GM23338 (cell line): ENCODE measurements around the gene ASB11. TPM values are rescaled to one million over a fixed set of nuclear protein-coding genes. Genes with fewer than 3 reads are reported as not detected.

Experiments used
- ATAC-seq: fragments of 200-7000 bp; cut with Tn5 transposase; 3 replicates; pipeline ENCODE4 v1.9.1; 2020
- DNase-seq: peaks from one replicate; pipeline ENCODE4 v3.0.0-alpha.2; 2015; ENCODE audit warnings: low spot score
- H2AFZ ChIP-seq: fragments of 200-600 bp; sonication (generic); 2 replicates; pipeline ENCODE4 v1.8.0; 2016; ENCODE audit warnings: antibody characterized with exemption, mild to moderate bottlenecking, moderate library complexity
- H3F3A ChIP-seq: fragments of 200-600 bp; sonication (generic); replicated peaks from 2 replicates; pipeline ENCODE4 v1.8.0; 2017; ENCODE audit warnings: antibody characterized with exemption, mixed run types, low read depth
- H3K27ac ChIP-seq: fragments of 200-600 bp; sonication (generic); 2 replicates; pipeline ENCODE4 v1.6.1; 2016; ENCODE audit warnings: low read depth
- H3K27me3 ChIP-seq: fragments of 200-600 bp; sonication (generic); 2 replicates; pipeline ENCODE4 v1.8.0; 2016; ENCODE audit warnings: mild to moderate bottlenecking, mixed run types, moderate library complexity; ENCODE audit not compliant: insufficient read depth
- H3K36me3 ChIP-seq: fragments of 200-600 bp; sonication (generic); 2 replicates; pipeline ENCODE4 v1.8.0; 2016; ENCODE audit warnings: mild to moderate bottlenecking; ENCODE audit not compliant: insufficient read depth
- H3K4me1 ChIP-seq: fragments of 200-600 bp; sonication (generic); 2 replicates; pipeline ENCODE4 v1.8.0; 2016; ENCODE audit warnings: mild to moderate bottlenecking, moderate library complexity; ENCODE audit not compliant: insufficient read depth
- H3K4me2 ChIP-seq: fragments of 200-600 bp; sonication (generic); 2 replicates; pipeline ENCODE4 v1.7.1; 2017; ENCODE audit warnings: mixed run types
- H3K4me3 ChIP-seq: fragments of 200-600 bp; sonication (generic); 2 replicates; pipeline ENCODE4 v1.6.1; 2016; ENCODE audit warnings: mixed run types
- H3K79me2 ChIP-seq: fragments of 200-600 bp; sonication (generic); replicated peaks from 2 replicates; pipeline ENCODE4 v1.8.0; 2017; ENCODE audit warnings: mild to moderate bottlenecking; ENCODE audit not compliant: insufficient read depth
- H3K9me2 ChIP-seq: fragments of 200-600 bp; sonication (generic); 2 replicates; pipeline ENCODE4 v1.8.0; 2017; ENCODE audit not compliant: insufficient read depth
- H4K20me1 ChIP-seq: fragments of 200-600 bp; sonication (generic); replicated peaks from 2 replicates; pipeline ENCODE4 v1.8.0; 2017; ENCODE audit warnings: mild to moderate bottlenecking; ENCODE audit not compliant: insufficient read depth
- H3K27ac Mint-ChIP-seq: 2 replicates; pipeline ENCODE4 v1.8.0; 2020; ENCODE audit warnings: inconsistent platforms, mild to moderate bottlenecking, moderate library complexity, mixed read lengths
- H3K27me3 Mint-ChIP-seq: 3 replicates; pipeline ENCODE4 v1.8.0; 2022; ENCODE audit warnings: low read depth, mild to moderate bottlenecking, moderate library complexity, mixed read lengths, inconsistent platforms; ENCODE audit not compliant: insufficient read depth, poor library complexity
- H3K36me3 Mint-ChIP-seq: 3 replicates; pipeline ENCODE4 v1.8.0; 2021; ENCODE audit warnings: low read depth, mild to moderate bottlenecking, inconsistent platforms, moderate library complexity, mixed read lengths
- H3K4me1 Mint-ChIP-seq: 3 replicates; pipeline ENCODE4 v1.8.0; 2020; ENCODE audit warnings: mild to moderate bottlenecking, inconsistent platforms, mixed read lengths
- H3K4me3 Mint-ChIP-seq: 3 replicates; pipeline ENCODE4 v1.8.0; 2021; ENCODE audit warnings: moderate library complexity, mild to moderate bottlenecking, inconsistent platforms, mixed read lengths
- H3K9me3 Mint-ChIP-seq: 3 replicates; pipeline ENCODE4 v1.8.0; 2020; ENCODE audit warnings: moderate library complexity, mild to moderate bottlenecking, inconsistent platforms, mixed read lengths
- CREB1 ChIP-seq: fragments of 250-450 bp; sonication (Bioruptor Pico); IDR thresholded peaks from 2 replicates; pipeline ENCODE4 v1.5.0; 2020; ENCODE audit warnings: low read depth, mild to moderate bottlenecking, moderate library complexity
- EZH2phosphoT487 ChIP-seq: fragments of 200-600 bp; sonication (generic); IDR thresholded peaks from one replicate; pipeline ENCODE4 v1.8.1; 2018; ENCODE audit warnings: antibody characterized with exemption; ENCODE audit not compliant: unreplicated experiment
- JUNB ChIP-seq: IDR thresholded peaks from one replicate; pipeline ENCODE4 v1.6.1; 2016; ENCODE audit warnings: antibody characterized with exemption; ENCODE audit not compliant: unreplicated experiment
- NANOG ChIP-seq: IDR thresholded peaks from 2 replicates; pipeline ENCODE4 v1.6.1; 2016; ENCODE audit warnings: antibody characterized with exemption, borderline replicate concordance
- POLR2AphosphoS5 ChIP-seq: IDR thresholded peaks from 2 replicates; pipeline ENCODE4 v1.6.1; 2016; ENCODE audit warnings: antibody characterized with exemption, low read depth
- STAT1 ChIP-seq: IDR thresholded peaks from one replicate; pipeline ENCODE4 v1.6.1; 2016; ENCODE audit warnings: antibody characterized with exemption; ENCODE audit not compliant: unreplicated experiment
- ZNF114 ChIP-seq: fragments of 250-450 bp; sonication (Bioruptor Pico); IDR thresholded peaks from 2 replicates; pipeline ENCODE4 v1.5.0; 2020; ENCODE audit warnings: mild to moderate bottlenecking, moderate library complexity
- polyA plus RNA-seq: library from polyadenylated mRNA; unstranded; fragments of >200 nt; fragmentation: Nextera tagmentation; extraction: Ambion mirVana; gene quantifications from 2 replicates; pipeline ENCODE4 v1.2.1, GENCODE V29; 2016
- total RNA-seq: library from RNA; depleted of rRNA; stranded (reverse); fragments of >200 nt; shearing (Covaris generic); gene quantifications from 2 replicates; pipeline ENCODE4 v1.2.3, GENCODE V29; 2014
- TF ChIP-seq, protein P1 (sequence below), 2 experiments: fragments of 200-600 bp in 1 of 2; sonication (generic) in 1 of 2; conservative IDR thresholded peaks; 2 replicates each; pipeline versions ENCODE4 v1.5.1 to v1.6.1; 2016 to 2017; ENCODE audit warnings: antibody characterized with exemption in 2 of 2, low read depth in 2 of 2, mild to moderate bottlenecking in 2 of 2, moderate library complexity in 1 of 2
- TF ChIP-seq, protein P2 (sequence below): IDR thresholded peaks from 2 replicates; pipeline ENCODE4 v1.6.1; 2016; ENCODE audit warnings: antibody characterized with exemption
- TF ChIP-seq, protein P3 (sequence below): IDR thresholded peaks from one replicate; pipeline ENCODE4 v1.6.1; 2018; ENCODE audit warnings: antibody characterized with exemption; ENCODE audit not compliant: unreplicated experiment
- TF ChIP-seq, protein P4 (sequence below): fragments of 250-450 bp; sonication (Bioruptor Pico); IDR thresholded peaks from 2 replicates; pipeline ENCODE4 v1.5.0; 2020; ENCODE audit warnings: mild to moderate bottlenecking, moderate library complexity

ASB11 gene
- total and polyA plus RNA-seq, 2 experiments from 2014 or later: not detected

DNA sequence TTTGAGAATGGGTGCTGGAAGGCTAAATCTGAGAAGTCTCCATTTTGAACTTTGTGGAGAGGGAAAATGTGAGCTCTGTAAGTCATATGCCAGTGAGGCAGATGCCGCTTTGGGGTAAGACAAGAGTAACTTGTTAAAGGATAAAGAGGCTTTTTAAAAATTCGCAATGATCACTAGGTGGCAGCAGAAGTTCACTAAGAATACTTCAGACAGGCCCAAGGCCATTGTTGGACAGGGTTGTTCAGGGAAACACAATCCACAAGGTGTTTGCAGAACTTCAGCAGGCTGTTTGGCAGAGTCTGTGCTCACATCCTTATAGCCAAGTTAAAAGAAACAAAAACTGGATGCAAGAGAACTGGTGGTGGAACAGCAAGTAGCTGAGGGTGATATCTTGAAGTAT is 33.6 kb upstream of the ASB11 start (continued):
- TF ChIP-seq ZNF114 (CRISPR knock-in tag): no peak

DNA sequence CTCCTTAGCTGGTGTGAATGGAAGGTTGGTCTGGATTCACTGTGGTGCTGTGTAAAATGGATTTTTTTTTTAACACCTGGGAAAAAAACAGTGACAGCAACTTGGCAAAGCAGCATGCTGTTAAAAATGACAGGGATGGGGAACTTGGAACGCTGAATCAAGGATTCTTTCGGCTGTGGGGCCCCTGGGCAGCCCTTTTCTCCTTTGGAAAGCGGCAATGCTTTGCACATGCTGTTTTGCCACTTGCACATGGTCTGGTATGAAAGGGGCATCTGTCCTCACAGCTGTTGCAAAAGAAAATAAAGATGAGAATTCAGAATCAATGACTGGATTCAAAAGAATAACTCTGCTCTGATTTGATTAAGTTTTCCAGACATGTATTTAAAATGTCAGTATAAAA is 30.5 kb upstream of the ASB11 start:
- Histone ChIP-seq H3K27ac (no peak overlapping the region), H3K27me3 (no peaks in the 10 kb centered on the region), H2AFZ (no peak overlapping the region), H3K9me2 (no peaks in the 10 kb centered on the region), H4K20me1 (no peaks in the 10 kb centered on the region), H3K36me3 (no peaks in the 10 kb centered on the region), H3K4me1 (no peaks in the 10 kb centered on the region), H3K79me2 (no peaks in the 10 kb centered on the region), H3K4me3 (no peak overlapping the region), H3K4me2 (no peak overlapping the region), H3F3A (no peaks in the 10 kb centered on the region)
- no peaks in the 10 kb centered on the region for H3K27me3 Mint-ChIP-seq
- H3K27ac Mint-ChIP-seq: no peak overlapping the region
- DNase-seq: no peak
- no peaks in the 10 kb centered on the region for H3K9me3 Mint-ChIP-seq
- no peaks in the 10 kb centered on the region for H3K36me3 Mint-ChIP-seq
- no peak overlapping the region for H3K4me3 Mint-ChIP-seq
- no peak for ATAC-seq
- TF ChIP-seq STAT1: no peak
- TF ChIP-seq ZNF114 (CRISPR knock-in tag): no peak
- no peak for TF ChIP-seq POLR2AphosphoS5
- TF ChIP-seq NANOG: no peak
- TF ChIP-seq, protein P1, sequence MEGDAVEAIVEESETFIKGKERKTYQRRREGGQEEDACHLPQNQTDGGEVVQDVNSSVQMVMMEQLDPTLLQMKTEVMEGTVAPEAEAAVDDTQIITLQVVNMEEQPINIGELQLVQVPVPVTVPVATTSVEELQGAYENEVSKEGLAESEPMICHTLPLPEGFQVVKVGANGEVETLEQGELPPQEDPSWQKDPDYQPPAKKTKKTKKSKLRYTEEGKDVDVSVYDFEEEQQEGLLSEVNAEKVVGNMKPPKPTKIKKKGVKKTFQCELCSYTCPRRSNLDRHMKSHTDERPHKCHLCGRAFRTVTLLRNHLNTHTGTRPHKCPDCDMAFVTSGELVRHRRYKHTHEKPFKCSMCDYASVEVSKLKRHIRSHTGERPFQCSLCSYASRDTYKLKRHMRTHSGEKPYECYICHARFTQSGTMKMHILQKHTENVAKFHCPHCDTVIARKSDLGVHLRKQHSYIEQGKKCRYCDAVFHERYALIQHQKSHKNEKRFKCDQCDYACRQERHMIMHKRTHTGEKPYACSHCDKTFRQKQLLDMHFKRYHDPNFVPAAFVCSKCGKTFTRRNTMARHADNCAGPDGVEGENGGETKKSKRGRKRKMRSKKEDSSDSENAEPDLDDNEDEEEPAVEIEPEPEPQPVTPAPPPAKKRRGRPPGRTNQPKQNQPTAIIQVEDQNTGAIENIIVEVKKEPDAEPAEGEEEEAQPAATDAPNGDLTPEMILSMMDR (conservative IDR thresholded peaks at IDR 0.05; ENCODE audit: low read depth in 2 of 2): no peak
- TF ChIP-seq JUNB: no peak
- TF ChIP-seq, protein P2, sequence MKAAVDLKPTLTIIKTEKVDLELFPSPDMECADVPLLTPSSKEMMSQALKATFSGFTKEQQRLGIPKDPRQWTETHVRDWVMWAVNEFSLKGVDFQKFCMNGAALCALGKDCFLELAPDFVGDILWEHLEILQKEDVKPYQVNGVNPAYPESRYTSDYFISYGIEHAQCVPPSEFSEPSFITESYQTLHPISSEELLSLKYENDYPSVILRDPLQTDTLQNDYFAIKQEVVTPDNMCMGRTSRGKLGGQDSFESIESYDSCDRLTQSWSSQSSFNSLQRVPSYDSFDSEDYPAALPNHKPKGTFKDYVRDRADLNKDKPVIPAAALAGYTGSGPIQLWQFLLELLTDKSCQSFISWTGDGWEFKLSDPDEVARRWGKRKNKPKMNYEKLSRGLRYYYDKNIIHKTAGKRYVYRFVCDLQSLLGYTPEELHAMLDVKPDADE: no peak
- no peak for TF ChIP-seq EZH2phosphoT487
- TF ChIP-seq, protein P3, sequence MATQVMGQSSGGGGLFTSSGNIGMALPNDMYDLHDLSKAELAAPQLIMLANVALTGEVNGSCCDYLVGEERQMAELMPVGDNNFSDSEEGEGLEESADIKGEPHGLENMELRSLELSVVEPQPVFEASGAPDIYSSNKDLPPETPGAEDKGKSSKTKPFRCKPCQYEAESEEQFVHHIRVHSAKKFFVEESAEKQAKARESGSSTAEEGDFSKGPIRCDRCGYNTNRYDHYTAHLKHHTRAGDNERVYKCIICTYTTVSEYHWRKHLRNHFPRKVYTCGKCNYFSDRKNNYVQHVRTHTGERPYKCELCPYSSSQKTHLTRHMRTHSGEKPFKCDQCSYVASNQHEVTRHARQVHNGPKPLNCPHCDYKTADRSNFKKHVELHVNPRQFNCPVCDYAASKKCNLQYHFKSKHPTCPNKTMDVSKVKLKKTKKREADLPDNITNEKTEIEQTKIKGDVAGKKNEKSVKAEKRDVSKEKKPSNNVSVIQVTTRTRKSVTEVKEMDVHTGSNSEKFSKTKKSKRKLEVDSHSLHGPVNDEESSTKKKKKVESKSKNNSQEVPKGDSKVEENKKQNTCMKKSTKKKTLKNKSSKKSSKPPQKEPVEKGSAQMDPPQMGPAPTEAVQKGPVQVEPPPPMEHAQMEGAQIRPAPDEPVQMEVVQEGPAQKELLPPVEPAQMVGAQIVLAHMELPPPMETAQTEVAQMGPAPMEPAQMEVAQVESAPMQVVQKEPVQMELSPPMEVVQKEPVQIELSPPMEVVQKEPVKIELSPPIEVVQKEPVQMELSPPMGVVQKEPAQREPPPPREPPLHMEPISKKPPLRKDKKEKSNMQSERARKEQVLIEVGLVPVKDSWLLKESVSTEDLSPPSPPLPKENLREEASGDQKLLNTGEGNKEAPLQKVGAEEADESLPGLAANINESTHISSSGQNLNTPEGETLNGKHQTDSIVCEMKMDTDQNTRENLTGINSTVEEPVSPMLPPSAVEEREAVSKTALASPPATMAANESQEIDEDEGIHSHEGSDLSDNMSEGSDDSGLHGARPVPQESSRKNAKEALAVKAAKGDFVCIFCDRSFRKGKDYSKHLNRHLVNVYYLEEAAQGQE: no peak
- TF ChIP-seq, protein P4, sequence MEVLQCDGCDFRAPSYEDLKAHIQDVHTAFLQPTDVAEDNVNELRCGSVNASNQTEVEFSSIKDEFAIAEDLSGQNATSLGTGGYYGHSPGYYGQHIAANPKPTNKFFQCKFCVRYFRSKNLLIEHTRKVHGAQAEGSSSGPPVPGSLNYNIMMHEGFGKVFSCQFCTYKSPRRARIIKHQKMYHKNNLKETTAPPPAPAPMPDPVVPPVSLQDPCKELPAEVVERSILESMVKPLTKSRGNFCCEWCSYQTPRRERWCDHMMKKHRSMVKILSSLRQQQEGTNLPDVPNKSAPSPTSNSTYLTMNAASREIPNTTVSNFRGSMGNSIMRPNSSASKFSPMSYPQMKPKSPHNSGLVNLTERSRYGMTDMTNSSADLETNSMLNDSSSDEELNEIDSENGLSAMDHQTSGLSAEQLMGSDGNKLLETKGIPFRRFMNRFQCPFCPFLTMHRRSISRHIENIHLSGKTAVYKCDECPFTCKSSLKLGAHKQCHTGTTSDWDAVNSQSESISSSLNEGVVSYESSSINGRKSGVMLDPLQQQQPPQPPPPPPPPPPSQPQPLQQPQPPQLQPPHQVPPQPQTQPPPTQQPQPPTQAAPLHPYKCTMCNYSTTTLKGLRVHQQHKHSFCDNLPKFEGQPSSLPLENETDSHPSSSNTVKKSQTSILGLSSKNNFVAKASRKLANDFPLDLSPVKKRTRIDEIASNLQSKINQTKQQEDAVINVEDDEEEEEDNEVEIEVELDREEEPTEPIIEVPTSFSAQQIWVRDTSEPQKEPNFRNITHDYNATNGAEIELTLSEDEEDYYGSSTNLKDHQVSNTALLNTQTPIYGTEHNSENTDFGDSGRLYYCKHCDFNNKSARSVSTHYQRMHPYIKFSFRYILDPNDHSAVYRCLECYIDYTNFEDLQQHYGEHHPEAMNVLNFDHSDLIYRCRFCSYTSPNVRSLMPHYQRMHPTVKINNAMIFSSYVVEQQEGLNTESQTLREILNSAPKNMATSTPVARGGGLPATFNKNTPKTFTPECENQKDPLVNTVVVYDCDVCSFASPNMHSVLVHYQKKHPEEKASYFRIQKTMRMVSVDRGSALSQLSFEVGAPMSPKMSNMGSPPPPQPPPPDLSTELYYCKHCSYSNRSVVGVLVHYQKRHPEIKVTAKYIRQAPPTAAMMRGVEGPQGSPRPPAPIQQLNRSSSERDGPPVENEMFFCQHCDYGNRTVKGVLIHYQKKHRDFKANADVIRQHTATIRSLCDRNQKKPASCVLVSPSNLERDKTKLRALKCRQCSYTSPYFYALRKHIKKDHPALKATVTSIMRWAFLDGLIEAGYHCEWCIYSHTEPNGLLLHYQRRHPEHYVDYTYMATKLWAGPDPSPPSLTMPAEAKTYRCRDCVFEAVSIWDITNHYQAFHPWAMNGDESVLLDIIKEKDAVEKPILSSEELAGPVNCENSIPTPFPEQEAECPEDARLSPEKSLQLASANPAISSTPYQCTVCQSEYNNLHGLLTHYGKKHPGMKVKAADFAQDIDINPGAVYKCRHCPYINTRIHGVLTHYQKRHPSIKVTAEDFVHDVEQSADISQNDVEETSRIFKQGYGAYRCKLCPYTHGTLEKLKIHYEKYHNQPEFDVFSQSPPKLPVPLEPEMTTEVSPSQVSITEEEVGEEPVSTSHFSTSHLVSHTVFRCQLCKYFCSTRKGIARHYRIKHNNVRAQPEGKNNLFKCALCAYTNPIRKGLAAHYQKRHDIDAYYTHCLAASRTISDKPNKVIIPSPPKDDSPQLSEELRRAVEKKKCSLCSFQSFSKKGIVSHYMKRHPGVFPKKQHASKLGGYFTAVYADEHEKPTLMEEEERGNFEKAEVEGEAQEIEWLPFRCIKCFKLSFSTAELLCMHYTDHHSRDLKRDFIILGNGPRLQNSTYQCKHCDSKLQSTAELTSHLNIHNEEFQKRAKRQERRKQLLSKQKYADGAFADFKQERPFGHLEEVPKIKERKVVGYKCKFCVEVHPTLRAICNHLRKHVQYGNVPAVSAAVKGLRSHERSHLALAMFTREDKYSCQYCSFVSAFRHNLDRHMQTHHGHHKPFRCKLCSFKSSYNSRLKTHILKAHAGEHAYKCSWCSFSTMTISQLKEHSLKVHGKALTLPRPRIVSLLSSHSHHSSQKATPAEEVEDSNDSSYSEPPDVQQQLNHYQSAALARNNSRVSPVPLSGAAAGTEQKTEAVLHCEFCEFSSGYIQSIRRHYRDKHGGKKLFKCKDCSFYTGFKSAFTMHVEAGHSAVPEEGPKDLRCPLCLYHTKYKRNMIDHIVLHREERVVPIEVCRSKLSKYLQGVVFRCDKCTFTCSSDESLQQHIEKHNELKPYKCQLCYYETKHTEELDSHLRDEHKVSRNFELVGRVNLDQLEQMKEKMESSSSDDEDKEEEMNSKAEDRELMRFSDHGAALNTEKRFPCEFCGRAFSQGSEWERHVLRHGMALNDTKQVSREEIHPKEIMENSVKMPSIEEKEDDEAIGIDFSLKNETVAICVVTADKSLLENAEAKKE (CRISPR knock-in tag): no peak
- no peak for TF ChIP-seq CREB1 (CRISPR knock-in tag)
- H3K4me1 Mint-ChIP-seq: peaks cover 10% of the 10 kb centered on the region; the same call in 2 of the 3 replicates
